ENCODE results near the gene C1QTNF8. TPM values are rescaled to one million over a fixed set of nuclear protein-coding genes. Genes with fewer than 3 reads are reported as not detected.

The C1QTNF8 gene
- total RNA-seq, 4 donors from 2014 or later, result not detected

- no peaks in the 10 kb centered on the region for H3K36me3 ChIP-seq
- intact Hi-C loops (cut with DNase I; ENCODE audit: low total_unique reads), result no loop called here
- no peaks in the 10 kb centered on the region for H3K9me3 ChIP-seq
- no peak overlapping the region for H3K4me3 ChIP-seq
- H3K4me1 ChIP-seq, result no peaks in the 10 kb centered on the region
- DNase-seq, result no peak
- H3K27ac ChIP-seq, result no peak overlapping the region
- no peaks in the 10 kb centered on the region for H3K27me3 ChIP-seq
- TF ChIP-seq CTCF (IDR thresholded peaks at IDR 0.05) (no peak), POLR2A (IDR thresholded peaks at IDR 0.05) (no peak)
These were observed 39.4 kb upstream of the C1QTNF8 start for GRCh38 chr16:1135459-1135825.

GRCh38 chr16:1134776-1135458, 38.9 kb upstream of the C1QTNF8 start:
- H3K4me1 ChIP-seq, result no peaks in the 10 kb centered on the region
- H3K36me3 ChIP-seq, result no peaks in the 10 kb centered on the region
- no peaks in the 10 kb centered on the region for H3K27me3 ChIP-seq
- DNase-seq, result no peak
- no peaks in the 10 kb centered on the region for H3K9me3 ChIP-seq
- TF ChIP-seq CTCF (IDR thresholded peaks at IDR 0.05) (no peak), POLR2A (IDR thresholded peaks at IDR 0.05) (no peak)
- intact Hi-C loops (cut with DNase I; ENCODE audit: low total_unique reads), result no loop called here
- H3K27ac ChIP-seq, result no peak overlapping the region
- no peak overlapping the region for H3K4me3 ChIP-seq

- TF ChIP-seq CTCF (IDR thresholded peaks at IDR 0.05), result no peak
- no peak for TF ChIP-seq POLR2A (IDR thresholded peaks at IDR 0.05)
- Histone ChIP-seq H3K36me3 (no peaks in the 10 kb centered on the region), H3K27ac (no peak overlapping the region), H3K27me3 (no peaks in the 10 kb centered on the region), H3K4me1 (no peaks in the 10 kb centered on the region), H3K9me3 (no peaks in the 10 kb centered on the region), H3K4me3 (no peak overlapping the region)
- DNase-seq, result no peak
- intact Hi-C loops (cut with DNase I; ENCODE audit: low total_unique reads), result no loop called here
These were observed 37.9 kb upstream of the C1QTNF8 start for GRCh38 chr16:1133810-1134520.

GRCh38 chr16:1133271-1133670, 37.2 kb upstream of the C1QTNF8 start:
- intact Hi-C loops (cut with DNase I; ENCODE audit: low total_unique reads), result no loop called here
- H3K27ac ChIP-seq, result no peak overlapping the region
- no peaks in the 10 kb centered on the region for H3K9me3 ChIP-seq
- H3K27me3 ChIP-seq, result no peaks in the 10 kb centered on the region
- no peak for TF ChIP-seq POLR2A (IDR thresholded peaks at IDR 0.05)
- no peak for DNase-seq
- H3K4me3 ChIP-seq, result no peak overlapping the region
- no peaks in the 10 kb centered on the region for H3K4me1 ChIP-seq
- no peaks in the 10 kb centered on the region for H3K36me3 ChIP-seq

- no peak for DNase-seq
- Histone ChIP-seq H3K9me3 (no peaks in the 10 kb centered on the region), H3K27ac (no peak overlapping the region), H3K27me3 (no peaks in the 10 kb centered on the region), H3K4me3 (no peak overlapping the region), H3K36me3 (no peaks in the 10 kb centered on the region), H3K4me1 (no peaks in the 10 kb centered on the region)
- intact Hi-C loops (cut with DNase I; ENCODE audit: low total_unique reads), result no loop called here
- TF ChIP-seq POLR2A (IDR thresholded peaks at IDR 0.05), result no peak
- TF ChIP-seq CTCF (IDR thresholded peaks at IDR 0.05), result no peak
These were observed 36.4 kb upstream of the C1QTNF8 start for GRCh38 chr16:1132431-1132830.
